Measurements from ENCODE around the gene NUDCD3.

- TF ChIP-seq CTCF (IDR thresholded peaks at IDR 0.05; ENCODE audit: insufficient read depth, low read length, poor library complexity, severe bottlenecking) (no peak), EZH2phosphoT487 (conservative IDR thresholded peaks at IDR 0.05; ENCODE audit: low read length) (no peak)
Measured at GRCh38 chr7:44477938-44478337, 12.5 kb downstream of the NUDCD3 start.

All from SU-DHL-6 (cell line).